Stimulated activated naive CD8-positive, alpha-beta T cell treated with anti-CD3 and anti-CD28 coated beads, Interleukin-15, Interleukin-2, amounts not matched to agents 100 ng/mL and 50 ng/mL, for 24 hours (primary cell): ENCODE data around the gene DIS3.
"Not testable (repeated sequence)": the region's sequence is repeated elsewhere in the genome, so short reads cannot be mapped to it uniquely, and the experiment has no call there.

Experiments used
- H3K27ac Mint-ChIP-seq: one replicate; pipeline ENCODE4 v1.8.0; 2021; ENCODE audit warnings: mild to moderate bottlenecking, mixed read lengths
- H3K27me3 Mint-ChIP-seq: one replicate; pipeline ENCODE4 v1.8.0; 2021; ENCODE audit warnings: mixed read lengths
- H3K36me3 Mint-ChIP-seq: one replicate; pipeline ENCODE4 v1.8.0; 2021; ENCODE audit warnings: low read depth, mixed read lengths
- H3K4me1 Mint-ChIP-seq: one replicate; pipeline ENCODE4 v1.8.0; 2021; ENCODE audit warnings: low read depth, mixed read lengths
- H3K4me3 Mint-ChIP-seq: one replicate; pipeline ENCODE4 v1.8.0; 2021; ENCODE audit warnings: mild to moderate bottlenecking, mixed read lengths
- H3K9me3 Mint-ChIP-seq: one replicate; pipeline ENCODE4 v1.8.0; 2021; ENCODE audit warnings: mixed read lengths

The DIS3 gene

GRCh38 chr13:72782717-72783116 is 1.0 kb upstream of the DIS3 start:
- Mint-ChIP-seq H3K27ac (peak overlapping the region; percentile 99), H3K9me3 (no peaks in the 10 kb centered on the region), H3K4me1 (peaks cover 58% of the 10 kb centered on the region), H3K36me3 (peaks cover 42% of the 10 kb centered on the region), H3K4me3 (peak overlapping the region; percentile 98), H3K27me3 (no peaks in the 10 kb centered on the region)

DNA sequence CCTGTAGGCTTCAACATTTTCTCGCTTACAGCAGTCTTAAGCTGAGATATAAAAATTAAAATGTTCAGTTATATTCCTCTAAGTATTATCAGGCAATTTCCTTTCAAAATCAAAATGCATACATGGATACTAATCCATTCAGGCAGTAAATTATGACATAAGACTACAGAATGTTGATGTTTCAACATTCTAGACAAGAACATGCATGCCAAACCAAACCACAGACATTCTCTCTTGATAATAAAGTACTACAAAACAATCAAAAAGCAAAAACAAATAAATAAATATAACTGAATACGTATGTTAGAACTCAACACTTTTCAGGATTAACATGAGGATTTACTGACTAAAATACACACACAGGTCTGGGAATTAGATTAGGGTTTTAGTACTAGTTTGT is 7.7 kb downstream of the DIS3 start:
- Mint-ChIP-seq H3K9me3 (no peaks in the 10 kb centered on the region), H3K27me3 (no peaks in the 10 kb centered on the region), H3K4me1 (peaks cover 13% of the 10 kb centered on the region), H3K27ac (no peak overlapping the region), H3K4me3 (no peak overlapping the region), H3K36me3 (peaks cover 81% of the 10 kb centered on the region)

GRCh38 chr13:72763411-72763810 is 18.3 kb downstream of the DIS3 start:
- Mint-ChIP-seq H3K9me3 (no peaks in the 10 kb centered on the region), H3K4me3 (no peak overlapping the region), H3K27me3 (no peaks in the 10 kb centered on the region), H3K36me3 (peaks cover 90% of the 10 kb centered on the region), H3K4me1 (no peaks in the 10 kb centered on the region), H3K27ac (no peak overlapping the region)

DNA sequence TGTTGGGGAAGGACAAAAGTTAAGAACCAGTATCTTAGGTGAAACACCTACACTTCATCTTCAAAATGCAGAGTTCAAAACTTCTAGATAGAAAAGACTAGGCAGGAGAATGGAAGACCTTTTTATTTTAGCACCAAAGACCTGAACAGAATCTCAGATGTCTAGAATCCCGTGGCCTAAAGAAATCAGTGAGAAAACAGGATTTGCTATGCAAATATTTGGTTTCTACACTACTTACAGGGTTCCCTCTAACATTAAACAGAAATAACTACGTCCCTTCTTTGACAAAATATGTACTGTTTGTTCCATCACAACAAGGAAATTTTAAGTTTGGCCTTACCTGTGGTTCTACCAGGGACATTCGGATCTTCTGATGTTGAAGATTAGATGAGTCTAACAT is 21.5 kb downstream of the DIS3 start:
- Mint-ChIP-seq H3K27me3 (no peaks in the 10 kb centered on the region), H3K27ac (no peak overlapping the region), H3K36me3 (peaks cover 87% of the 10 kb centered on the region), H3K4me1 (no peaks in the 10 kb centered on the region), H3K9me3 (no peaks in the 10 kb centered on the region), H3K4me3 (no peak overlapping the region)

DNA sequence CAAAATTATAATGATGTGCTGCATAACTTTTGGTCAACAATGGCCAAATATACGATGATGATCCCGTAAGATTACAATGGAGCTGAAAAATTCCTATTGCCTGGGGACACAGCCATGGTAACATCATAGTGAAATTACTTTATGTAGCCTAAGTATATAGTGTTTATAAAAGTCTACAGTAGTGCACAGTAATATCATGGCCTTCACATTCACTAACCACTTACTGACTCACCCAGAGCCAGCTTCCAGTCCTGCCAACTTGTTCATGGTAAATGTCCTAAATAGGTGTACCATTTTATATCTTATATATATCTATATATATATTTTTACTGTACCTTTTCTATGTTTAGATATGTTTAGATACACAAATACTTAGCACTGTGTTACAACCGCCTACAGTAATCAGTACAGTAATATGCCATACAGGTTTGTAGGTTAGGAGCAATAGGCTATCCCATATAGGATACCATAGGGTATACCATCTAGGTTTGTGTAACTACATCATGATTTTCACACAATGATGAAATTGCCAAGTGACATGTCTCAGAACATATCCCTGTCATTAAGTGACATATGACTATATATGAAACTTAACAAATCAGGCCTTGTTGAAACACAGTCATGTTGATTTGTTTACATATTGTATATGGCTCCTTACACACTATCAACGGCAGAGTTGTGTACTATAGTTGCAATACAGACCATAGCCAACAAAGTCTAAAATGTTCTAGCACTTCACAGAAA is 23.7 kb downstream of the DIS3 start:
- no peak overlapping the region for H3K27ac Mint-ChIP-seq
- H3K27me3 Mint-ChIP-seq: no peaks in the 10 kb centered on the region
- no peaks in the 10 kb centered on the region for H3K9me3 Mint-ChIP-seq
- no peaks in the 10 kb centered on the region for H3K4me1 Mint-ChIP-seq
- H3K4me3 Mint-ChIP-seq: no peak overlapping the region
- peaks cover 86% of the 10 kb centered on the region for H3K36me3 Mint-ChIP-seq

GRCh38 chr13:72754111-72754510 is 27.6 kb downstream of the DIS3 start:
- Mint-ChIP-seq H3K4me3 (no peak overlapping the region), H3K27ac (no peak overlapping the region), H3K9me3 (no peaks in the 10 kb centered on the region), H3K27me3 (no peaks in the 10 kb centered on the region), H3K4me1 (no peaks in the 10 kb centered on the region), H3K36me3 (peaks cover 88% of the 10 kb centered on the region)

DNA sequence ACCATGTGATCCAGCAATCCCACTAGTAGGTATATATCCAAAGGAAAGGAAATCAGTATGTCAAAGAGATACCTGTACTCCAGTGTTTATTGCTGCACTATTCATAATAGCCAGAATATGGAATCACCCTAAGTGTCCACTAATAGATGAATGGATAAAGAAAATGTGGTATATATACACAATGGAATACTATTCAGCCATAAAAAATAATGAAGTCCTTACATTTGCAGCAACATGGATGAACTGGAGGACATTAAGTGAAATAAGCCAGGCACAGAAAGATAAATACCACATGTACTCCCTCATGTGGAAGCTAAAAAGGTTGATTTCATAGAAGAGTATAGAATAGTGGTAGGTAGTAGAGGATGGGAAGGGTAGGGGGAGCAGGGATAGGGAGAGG is 30.5 kb downstream of the DIS3 start:
- peaks cover 3% of the 10 kb centered on the region for H3K4me1 Mint-ChIP-seq
- no peak overlapping the region for H3K27ac Mint-ChIP-seq
- peaks cover 86% of the 10 kb centered on the region for H3K36me3 Mint-ChIP-seq
- no peaks in the 10 kb centered on the region for H3K9me3 Mint-ChIP-seq
- H3K27me3 Mint-ChIP-seq: no peaks in the 10 kb centered on the region
- H3K4me3 Mint-ChIP-seq: no peak overlapping the region

GRCh38 chr13:72745260-72745659 is 36.4 kb downstream of the DIS3 start:
- Mint-ChIP-seq H3K36me3 (peaks cover 63% of the 10 kb centered on the region), H3K27ac (peak overlapping the region; percentile 34), H3K27me3 (no peaks in the 10 kb centered on the region), H3K9me3 (no peaks in the 10 kb centered on the region), H3K4me3 (no peak overlapping the region), H3K4me1 (peaks cover 7% of the 10 kb centered on the region)

DNA sequence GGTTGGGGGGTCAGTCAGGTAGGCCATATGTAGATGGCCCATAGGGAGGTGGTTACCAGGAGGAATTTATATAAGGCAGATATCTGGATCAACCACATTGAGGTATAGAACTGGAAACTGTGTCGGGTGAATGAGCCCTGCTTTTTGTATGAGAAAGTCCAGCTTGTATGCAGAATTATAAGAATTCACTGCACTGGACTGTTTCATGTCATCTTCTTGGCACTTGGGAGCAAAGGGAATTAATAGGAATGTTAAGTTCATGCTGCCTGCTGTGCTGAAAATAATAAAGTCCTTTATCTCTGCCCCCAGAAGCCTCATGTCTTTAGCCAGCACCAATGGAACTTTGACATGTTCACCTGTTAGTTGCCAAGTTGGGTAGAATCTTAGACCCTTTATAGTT is 41.7 kb downstream of the DIS3 start:
- no peak overlapping the region for H3K27ac Mint-ChIP-seq
- H3K9me3 Mint-ChIP-seq: no peaks in the 10 kb centered on the region
- H3K27me3 Mint-ChIP-seq: no peaks in the 10 kb centered on the region
- no peak overlapping the region for H3K4me3 Mint-ChIP-seq
- no peaks in the 10 kb centered on the region for H3K4me1 Mint-ChIP-seq
- peaks cover 65% of the 10 kb centered on the region for H3K36me3 Mint-ChIP-seq

DNA sequence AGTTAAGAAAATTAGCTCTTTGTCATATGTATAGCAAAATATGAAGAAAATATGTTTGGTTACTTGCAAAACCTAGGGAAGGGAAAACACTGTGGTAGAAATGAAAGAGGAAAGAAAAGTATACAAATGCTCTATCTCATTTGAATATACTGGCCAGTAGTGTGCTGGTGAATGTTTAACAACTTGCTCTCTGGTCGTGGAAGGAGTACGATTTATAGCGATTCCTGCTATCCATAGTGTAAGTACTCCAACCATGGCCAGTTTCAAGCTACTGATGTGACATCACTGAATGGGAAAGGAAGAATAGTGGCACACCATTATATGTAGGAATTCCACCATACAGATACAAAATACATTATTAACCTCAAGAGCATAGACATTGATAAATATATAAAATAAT is 44.7 kb downstream of the DIS3 start:
- H3K4me3 Mint-ChIP-seq: no peak overlapping the region
- peaks cover 5% of the 10 kb centered on the region for H3K9me3 Mint-ChIP-seq
- H3K4me1 Mint-ChIP-seq: no peaks in the 10 kb centered on the region

DNA sequence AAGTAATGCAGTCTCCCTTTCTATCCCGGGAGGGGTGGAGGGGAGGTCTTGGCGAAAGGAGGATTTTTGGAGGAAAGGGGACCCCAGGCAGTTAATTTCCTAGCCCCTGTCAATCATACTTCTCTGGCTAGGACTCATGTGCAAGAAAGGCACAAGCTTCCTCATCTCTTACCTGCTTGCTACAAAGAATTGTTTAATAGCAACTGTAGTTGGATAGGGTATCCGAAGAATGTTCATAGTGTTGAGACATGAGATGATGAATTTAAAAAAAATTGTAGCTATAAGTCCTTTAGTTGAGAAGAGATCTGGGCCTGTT is 53.5 kb downstream of the DIS3 start:
- Mint-ChIP-seq H3K4me3 (peak overlapping the region; percentile 98), H3K9me3 (peaks cover 2% of the 10 kb centered on the region), H3K27me3 (no peaks in the 10 kb centered on the region), H3K27ac (peak overlapping the region; percentile 86), H3K4me1 (peaks cover 49% of the 10 kb centered on the region), H3K36me3 (peaks cover 46% of the 10 kb centered on the region)

More for the DNA sequence above, 44.7 kb downstream of the DIS3 start:
- peaks cover 68% of the 10 kb centered on the region for H3K36me3 Mint-ChIP-seq
- H3K27me3 Mint-ChIP-seq: no peaks in the 10 kb centered on the region
- H3K27ac Mint-ChIP-seq: no peak overlapping the region

DNA sequence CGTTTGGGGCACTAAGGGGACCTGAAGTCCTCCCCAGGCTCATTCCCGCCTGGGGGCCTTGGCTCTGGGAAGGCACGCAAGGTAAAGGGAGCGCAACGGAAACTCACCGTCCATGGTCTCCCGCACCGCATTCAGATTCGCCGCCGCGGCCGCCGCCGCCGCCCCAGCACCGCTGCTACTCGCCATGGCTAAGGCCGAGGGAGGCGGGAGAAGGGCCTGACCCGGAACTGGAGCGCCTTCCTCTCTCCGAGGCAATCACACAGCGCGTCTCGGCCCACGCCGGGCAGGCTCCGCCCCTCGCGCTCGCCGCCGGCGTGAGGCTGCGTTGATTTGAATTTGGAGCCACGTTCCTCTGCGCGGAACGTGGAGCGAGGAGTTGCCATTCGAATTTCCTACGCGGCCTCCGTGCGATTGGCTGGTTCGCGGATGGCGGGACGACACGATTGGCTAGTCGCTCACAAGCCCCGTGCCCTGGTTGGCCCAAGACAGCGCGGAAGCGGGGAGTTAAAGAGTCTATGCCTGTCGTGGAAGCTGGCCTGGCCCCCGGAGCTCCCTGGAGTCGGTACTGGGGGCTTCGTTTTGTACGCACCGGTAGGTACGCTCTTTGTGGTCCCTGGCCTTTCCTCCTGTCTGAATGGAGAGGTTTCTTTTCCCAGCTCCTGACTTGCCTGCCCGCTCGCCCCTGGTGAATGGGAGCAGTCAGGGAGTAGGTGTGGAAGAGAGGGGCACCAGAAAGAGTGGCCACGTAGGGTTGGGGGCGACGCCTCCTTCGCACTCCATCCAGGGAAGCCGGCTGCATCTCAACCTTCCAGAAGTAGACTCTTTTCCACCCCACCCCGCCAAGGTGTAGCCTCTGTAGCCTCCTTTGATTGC is 54.0 kb downstream of the DIS3 start, which contains the start of the genes BORA and MZT1:
TSS of gene BORA (plus strand) at position 507 of the 873 bp plus-strand sequence. CDS start 1,018 bp downstream, outside the sequence.
TSS of gene MZT1 (minus strand) at position 213 of the 873 bp plus-strand sequence. CDS start at position 186, 27 bp downstream.
- Mint-ChIP-seq H3K27ac (peak within 1 kb of the TSS; percentile 95), H3K9me3 (no peaks in the 10 kb centered on the region), H3K4me3 (peak within 1 kb of the TSS; percentile 98), H3K36me3 (peaks cover 46% of the 10 kb centered on the region), H3K4me1 (peaks cover 49% of the 10 kb centered on the region), H3K27me3 (no peaks in the 10 kb centered on the region)

GRCh38 chr13:72726726-72727416 is 54.8 kb downstream of the DIS3 start:
- Mint-ChIP-seq H3K36me3 (peaks cover 49% of the 10 kb centered on the region), H3K27ac (peak overlapping the region; percentile 95), H3K4me3 (peak overlapping the region; percentile 98), H3K27me3 (no peaks in the 10 kb centered on the region), H3K9me3 (no peaks in the 10 kb centered on the region), H3K4me1 (peaks cover 49% of the 10 kb centered on the region)

- not testable (repeated sequence) for H3K27me3 Mint-ChIP-seq, H3K9me3 Mint-ChIP-seq
- Mint-ChIP-seq H3K4me1 (peaks cover 44% of the 10 kb centered on the region), H3K4me3 (peak overlapping the region; percentile 98), H3K27ac (peak overlapping the region; percentile 95), H3K36me3 (peaks cover 49% of the 10 kb centered on the region)
These were observed 55.5 kb downstream of the DIS3 start for GRCh38 chr13:72726185-72726584.

DNA sequence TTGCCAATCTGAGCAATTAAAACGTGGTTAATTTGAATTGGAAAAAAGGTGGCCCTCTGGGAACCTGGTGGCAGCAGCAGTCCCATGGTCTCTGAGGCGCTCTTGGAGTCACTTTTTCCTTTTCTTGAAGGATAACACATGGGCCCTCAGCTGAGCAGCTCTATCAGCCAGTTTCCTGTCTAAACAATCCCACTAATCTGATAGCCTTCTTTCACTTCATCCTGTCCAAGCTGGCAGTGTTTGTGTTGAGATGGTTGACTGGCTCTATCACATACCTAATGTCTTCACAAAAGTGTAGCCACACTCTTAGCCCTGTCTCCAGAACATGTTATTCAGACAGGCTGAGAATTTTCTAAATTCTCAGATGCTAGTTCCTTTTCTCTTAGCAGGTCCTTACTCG is 64.9 kb downstream of the DIS3 start:
- peaks cover 11% of the 10 kb centered on the region for H3K4me1 Mint-ChIP-seq
- H3K36me3 Mint-ChIP-seq: peaks cover 90% of the 10 kb centered on the region
- no peaks in the 10 kb centered on the region for H3K9me3 Mint-ChIP-seq
- no peaks in the 10 kb centered on the region for H3K27me3 Mint-ChIP-seq
- no peak overlapping the region for H3K4me3 Mint-ChIP-seq
- H3K27ac Mint-ChIP-seq: no peak overlapping the region
